Sigmoid colon (tissue), 4 donors: ENCODE data around the gene TBC1D2.

ENCODE experiments used
- POLR2A ChIP-seq, 2 donors: fragments of 450-650 bp; IDR thresholded peaks; one replicate each; pipeline ENCODE4 v1.6.1; 2016; ENCODE audit warnings: antibody characterized with exemption in 2 of 2, mild to moderate bottlenecking in 2 of 2, moderate library complexity in 2 of 2
- POLR2AphosphoS5 ChIP-seq, 4 donors: sonication (generic); formaldehyde crosslinking; IDR thresholded peaks; one replicate each; pipeline ENCODE4 v1.6.1; 2017; ENCODE audit warnings: antibody characterized with exemption in 4 of 4
- TF ChIP-seq, protein P1 (sequence below), 4 experiments: fragments of 450-650 bp in 3 of 4; fragments of 200-600 bp in 1 of 4; IDR thresholded peaks; one replicate each; pipeline ENCODE4 v1.5.1; 2016 to 2019; ENCODE audit warnings: antibody characterized with exemption in 4 of 4, mild to moderate bottlenecking in 3 of 4, moderate library complexity in 2 of 4

DNA sequence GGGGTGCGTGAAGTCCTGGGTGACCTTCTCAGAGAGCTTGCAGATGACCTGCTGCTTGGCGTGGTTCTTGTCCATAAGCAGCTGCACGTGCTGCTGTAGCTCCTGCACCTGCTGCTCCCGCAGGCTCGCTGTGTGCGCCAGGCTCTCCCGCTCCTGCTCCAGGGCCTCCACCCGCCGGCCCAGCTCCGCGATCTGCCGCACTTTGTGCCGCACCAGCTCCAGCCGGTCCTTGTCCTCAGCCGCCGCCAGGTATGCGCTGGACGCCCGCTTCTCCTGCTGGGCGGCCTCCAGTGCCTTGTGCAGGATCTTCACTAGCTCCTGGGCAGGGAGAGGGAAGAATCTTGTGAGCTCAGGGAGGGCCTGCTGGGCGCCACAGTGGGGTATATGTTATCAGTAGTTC lies 34.5 kb downstream of the TBC1D2 start:
- TF ChIP-seq POLR2A (IDR thresholded peaks at IDR 0.05) (no peak), POLR2AphosphoS5 (IDR thresholded peaks at IDR 0.05) (no peak)
- TF ChIP-seq, protein P1, sequence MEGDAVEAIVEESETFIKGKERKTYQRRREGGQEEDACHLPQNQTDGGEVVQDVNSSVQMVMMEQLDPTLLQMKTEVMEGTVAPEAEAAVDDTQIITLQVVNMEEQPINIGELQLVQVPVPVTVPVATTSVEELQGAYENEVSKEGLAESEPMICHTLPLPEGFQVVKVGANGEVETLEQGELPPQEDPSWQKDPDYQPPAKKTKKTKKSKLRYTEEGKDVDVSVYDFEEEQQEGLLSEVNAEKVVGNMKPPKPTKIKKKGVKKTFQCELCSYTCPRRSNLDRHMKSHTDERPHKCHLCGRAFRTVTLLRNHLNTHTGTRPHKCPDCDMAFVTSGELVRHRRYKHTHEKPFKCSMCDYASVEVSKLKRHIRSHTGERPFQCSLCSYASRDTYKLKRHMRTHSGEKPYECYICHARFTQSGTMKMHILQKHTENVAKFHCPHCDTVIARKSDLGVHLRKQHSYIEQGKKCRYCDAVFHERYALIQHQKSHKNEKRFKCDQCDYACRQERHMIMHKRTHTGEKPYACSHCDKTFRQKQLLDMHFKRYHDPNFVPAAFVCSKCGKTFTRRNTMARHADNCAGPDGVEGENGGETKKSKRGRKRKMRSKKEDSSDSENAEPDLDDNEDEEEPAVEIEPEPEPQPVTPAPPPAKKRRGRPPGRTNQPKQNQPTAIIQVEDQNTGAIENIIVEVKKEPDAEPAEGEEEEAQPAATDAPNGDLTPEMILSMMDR (IDR thresholded peaks at IDR 0.05), result no peak
